Tibial artery (tissue), 4 donors: ENCODE data around the gene IGLL5.
A peak's percentile ranks its signal among the peaks of the same experiment; 100 is the strongest.

Experiments used
- DNase-seq, 2 donors: peaks; one replicate each; pipeline ENCODE4 v3.0.0-alpha.2; 2019
- H3K27ac ChIP-seq, 2 donors: fragments of 200-600 bp; sonication (generic) in 1 of 2; 1 replicate in 1 of 2; 2 replicates in 1 of 2; pipeline ENCODE4 v1.5.1; 2018 to 2019; ENCODE audit warnings: mild to moderate bottlenecking in 1 of 2
- H3K27me3 ChIP-seq, 2 donors: fragments of 200-600 bp; sonication (generic) in 1 of 2; one replicate each; pipeline versions ENCODE4 v1.5.1 to v1.6.0; 2016 to 2019
- H3K36me3 ChIP-seq, 3 donors: fragments of 200-600 bp; sonication (generic) in 2 of 3; one replicate each; pipeline ENCODE4 v1.5.1; 2016 to 2019; ENCODE audit warnings: mild to moderate bottlenecking in 2 of 3
- H3K4me1 ChIP-seq, 4 donors: fragments of 200-600 bp; sonication (generic) in 2 of 4; 1 replicate in 3 of 4; 2 replicates in 1 of 4; pipeline ENCODE4 v1.5.1; 2016 to 2019
- H3K4me3 ChIP-seq, 2 donors: fragments of 200-600 bp; sonication (generic) in 1 of 2; 1 replicate in 1 of 2; 2 replicates in 1 of 2; pipeline ENCODE4 v1.5.1; 2018 to 2019; ENCODE audit warnings: mild to moderate bottlenecking in 2 of 2
- H3K9me3 ChIP-seq, 3 donors: fragments of 200-600 bp; sonication (generic) in 1 of 3; one replicate each; pipeline ENCODE4 v1.5.1; 2016 to 2019
- CTCF ChIP-seq, 2 experiments: fragments of 200-600 bp in 1 of 2; fragments of 450-650 bp in 1 of 2; IDR thresholded peaks; one replicate each; pipeline ENCODE4 v1.5.1; 2017 to 2019; ENCODE audit warnings: antibody characterized with exemption in 2 of 2, mild to moderate bottlenecking in 1 of 2, moderate library complexity in 1 of 2
- intact Hi-C: fragments of 100-400 bp; cut with DNase I; formaldehyde crosslinking; loops from one replicate; pipeline ENCODE4 v1.15.0; 2023; ENCODE audit warnings: low total_unique reads

The IGLL5 gene

DNA sequence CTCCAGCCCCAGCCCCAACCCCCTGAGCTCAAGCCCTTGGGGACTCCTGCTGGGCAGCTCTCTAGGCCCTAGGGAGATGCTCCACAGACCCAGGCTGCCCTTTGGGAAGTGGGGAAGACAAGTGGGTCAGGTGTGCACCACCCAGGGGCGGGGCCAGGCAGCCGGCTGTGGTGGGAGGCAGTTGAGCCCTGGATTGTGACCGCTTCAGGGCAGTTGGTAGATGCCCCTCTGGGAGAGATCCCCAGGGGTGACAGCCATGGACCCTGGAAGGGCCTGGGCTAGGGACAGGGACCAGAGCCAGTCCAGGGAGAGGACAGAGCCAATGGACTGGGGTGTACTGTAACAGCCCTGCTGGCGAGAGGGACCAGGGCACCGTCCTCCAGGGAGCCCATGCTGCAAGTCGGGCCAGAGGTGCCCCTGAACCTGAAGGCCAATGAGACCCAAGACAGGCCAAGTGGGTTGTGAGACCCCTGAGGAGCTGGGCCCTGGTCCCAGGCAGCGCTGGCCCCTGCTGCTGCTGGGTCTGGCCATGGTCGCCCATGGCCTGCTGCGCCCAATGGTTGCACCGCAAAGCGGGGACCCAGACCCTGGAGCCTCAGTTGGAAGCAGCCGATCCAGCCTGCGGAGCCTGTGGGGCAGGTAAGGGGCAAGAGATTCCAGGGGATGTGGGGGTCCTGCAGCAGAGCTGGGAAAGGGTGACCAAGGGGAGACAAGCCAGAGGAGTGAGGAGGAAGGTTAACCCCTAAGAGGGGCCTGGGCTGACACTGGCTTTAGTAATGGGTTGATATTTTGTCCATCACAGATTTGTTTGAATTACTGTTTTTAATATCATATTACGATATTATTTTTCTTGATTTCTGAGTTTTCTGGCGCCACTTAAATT lies at the start of gene IGLL5:
Gene IGLL5, plus strand, starts transcription at position 196 of the 883 bp plus-strand sequence. Its CDS starts 238 bp downstream, at position 434.
- Histone ChIP-seq H3K27me3 (peaks cover 0 to 27% of the 10 kb centered on the region in 2 donors), H3K4me3 (no peak within 1 kb of the TSS), H3K9me3 (no peaks in the 10 kb centered on the region), H3K36me3 (no peaks in the 10 kb centered on the region), H3K27ac (no peak within 1 kb of the TSS), H3K4me1 (no peaks in the 10 kb centered on the region)
- intact Hi-C loops: no loop called here
- DNase-seq: peak in 1 of 2 donors; percentile 61
- TF ChIP-seq CTCF (IDR thresholded peaks at IDR 0.05): no peak

DNA sequence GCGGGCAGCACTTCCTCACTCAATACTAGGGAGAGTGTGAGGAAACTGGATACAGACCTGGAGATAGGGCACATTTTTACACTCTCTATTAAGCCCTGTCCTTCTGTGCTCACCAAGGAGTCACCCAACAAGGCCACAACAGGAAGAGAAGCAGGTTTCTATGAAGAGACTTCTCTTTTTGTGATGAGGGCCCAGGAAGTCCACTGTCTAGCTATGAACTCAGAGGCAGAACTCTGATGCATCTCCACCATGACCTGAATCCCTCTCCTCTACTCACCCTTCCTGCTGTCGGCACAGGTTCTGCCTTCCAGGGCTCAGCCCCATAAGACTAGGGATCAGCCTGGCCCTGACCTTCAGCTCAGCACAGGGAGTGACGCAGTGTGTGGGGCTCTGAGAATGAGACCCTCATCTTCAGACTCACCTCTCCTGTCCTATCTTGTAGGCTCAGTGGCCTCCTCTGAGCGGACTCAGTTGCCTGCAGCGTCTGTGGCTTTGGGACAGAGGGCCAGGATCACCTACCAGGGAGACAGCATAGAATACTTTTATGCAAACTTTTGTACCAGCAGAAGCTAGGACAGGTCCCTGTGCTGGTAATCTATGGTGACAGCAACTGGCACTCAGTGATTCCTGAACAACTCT lies 49.3 kb upstream of the IGLL5 start:
- Histone ChIP-seq H3K4me3 (no peak overlapping the region), H3K27ac (no peak overlapping the region), H3K36me3 (no peaks in the 10 kb centered on the region), H3K27me3 (peaks cover 0 to 5% of the 10 kb centered on the region in 2 donors), H3K4me1 (no peaks in the 10 kb centered on the region), H3K9me3 (peaks cover 0 to 6% (median 0%) of the 10 kb centered on the region in 3 donors)
- TF ChIP-seq CTCF (IDR thresholded peaks at IDR 0.05): no peak
- no peak for DNase-seq
- intact Hi-C loops: no loop called here

DNA sequence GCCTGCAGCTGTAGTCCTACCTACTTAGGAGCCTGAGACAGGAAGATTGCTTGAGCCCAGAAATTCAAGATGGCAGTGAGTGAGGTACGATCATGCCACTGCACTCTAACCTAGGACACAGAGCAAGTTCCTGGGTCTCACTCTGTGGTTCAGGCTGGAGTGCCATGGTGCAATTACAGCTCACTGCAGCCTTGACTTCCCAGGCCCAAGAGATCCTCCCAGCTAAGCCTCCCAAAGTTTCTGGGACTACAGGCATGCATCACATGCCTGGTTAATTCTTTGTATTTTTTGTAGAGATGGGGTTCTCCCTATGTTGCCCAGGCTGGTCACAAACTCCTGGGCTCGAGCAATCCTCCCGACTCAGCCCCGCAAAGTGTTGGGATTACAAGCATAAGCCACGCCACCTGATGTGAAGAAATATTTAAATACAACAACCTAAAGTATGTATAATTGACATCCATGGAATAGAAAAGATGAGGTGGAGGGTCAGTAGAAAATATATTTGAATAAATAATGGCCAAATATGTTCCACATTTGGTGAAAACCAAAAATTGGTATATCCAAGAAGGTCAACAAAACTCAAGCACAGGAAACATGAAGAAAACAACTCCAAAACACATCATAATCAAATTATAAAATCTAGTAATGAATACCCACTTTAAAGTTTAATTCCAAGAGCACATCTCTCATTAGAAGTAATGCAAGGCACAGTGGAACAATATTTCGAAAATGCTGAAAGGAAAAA lies 47.9 kb upstream of the IGLL5 start:
- DNase-seq: no peak
- peaks cover 0 to 6% (median 0%) of the 10 kb centered on the region in 3 donors for H3K9me3 ChIP-seq
- H3K4me1 ChIP-seq: no peaks in the 10 kb centered on the region
- H3K27ac ChIP-seq: no peak overlapping the region
- TF ChIP-seq CTCF (IDR thresholded peaks at IDR 0.05): no peak
- peaks cover 0 to 5% of the 10 kb centered on the region in 2 donors for H3K27me3 ChIP-seq
- H3K4me3 ChIP-seq: no peak overlapping the region
- H3K36me3 ChIP-seq: no peaks in the 10 kb centered on the region
- intact Hi-C loops: no loop called here

DNA sequence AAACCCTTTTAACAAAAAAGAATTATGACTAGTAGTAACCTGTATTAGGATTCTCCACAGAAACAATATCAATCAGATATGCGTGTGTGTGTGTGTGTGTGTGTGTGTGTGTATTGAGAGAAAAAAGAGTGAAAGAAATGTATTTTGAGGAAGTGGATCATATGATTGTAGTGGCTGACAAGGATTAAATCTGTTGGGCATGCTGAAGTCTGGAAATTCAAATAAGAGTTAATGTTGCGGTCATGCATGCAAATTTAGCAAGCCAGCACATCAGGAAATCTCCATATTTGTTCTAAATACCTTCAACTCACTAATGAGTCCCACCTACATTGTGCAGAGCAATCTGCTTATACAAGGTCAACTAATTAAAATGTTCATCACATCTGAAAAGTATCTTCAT lies 46.8 kb upstream of the IGLL5 start:
- H3K27me3 ChIP-seq: peaks cover 0 to 5% of the 10 kb centered on the region in 2 donors
- peaks cover 0 to 6% (median 0%) of the 10 kb centered on the region in 3 donors for H3K9me3 ChIP-seq
- TF ChIP-seq CTCF (IDR thresholded peaks at IDR 0.05): no peak
- H3K4me3 ChIP-seq: no peak overlapping the region
- DNase-seq: no peak
- H3K27ac ChIP-seq: no peak overlapping the region
- no peaks in the 10 kb centered on the region for H3K4me1 ChIP-seq
- H3K36me3 ChIP-seq: no peaks in the 10 kb centered on the region
- intact Hi-C loops: no loop called here

GRCh38 chr22:22841598-22841997 lies 46.0 kb upstream of the IGLL5 start:
- Histone ChIP-seq H3K27ac (no peak overlapping the region), H3K4me1 (no peaks in the 10 kb centered on the region), H3K36me3 (no peaks in the 10 kb centered on the region), H3K4me3 (no peak overlapping the region), H3K9me3 (peaks cover 0 to 6% (median 0%) of the 10 kb centered on the region in 3 donors), H3K27me3 (peaks cover 0 to 5% of the 10 kb centered on the region in 2 donors)
- intact Hi-C loops: no loop called here
- TF ChIP-seq CTCF (IDR thresholded peaks at IDR 0.05): no peak
- no peak for DNase-seq
